Left ventricle myocardium superior (tissue), 1 donor: ENCODE results near the gene TUBB4B. TPM values are rescaled to one million over a fixed set of nuclear protein-coding genes. Genes with fewer than 3 reads are reported as not detected.

Source experiments
- ATAC-seq: fragments of 200-7000 bp; cut with Tn5 transposase; one replicate; pipeline ENCODE4 v1.9.1; 2020; ENCODE audit warnings: mild to moderate bottlenecking, moderate library complexity
- DNase-seq: peaks from one replicate; pipeline ENCODE4 v3.0.0-alpha.2; 2020
- intact Hi-C: fragments of 100-400 bp; cut with micrococcal nuclease; formaldehyde crosslinking; loops from one replicate; pipeline ENCODE4 v1.11.0; 2022
- long read RNA-seq: library from polyadenylated mRNA; unstranded; transcript quantifications from one replicate; pipeline ENCODE4 v2.0.0, GENCODE V29; 2021
- total RNA-seq: library from RNA; stranded (reverse); fragmentation: NEBNext Ultra II Directional; extraction: Animal tissue kit (Norgen Biotek cat#: 25700); gene quantifications from one replicate; pipeline ENCODE4 v1.2.1, GENCODE V29; 2021
- donor health status: DM: no; HTN: yes; CAD: no; lungs with severe emphysema.

Gene TUBB4B
- 439 TPM for total RNA-seq
- long read RNA-seq, transcript TUBB4B-201 (4 exons, 1,637 nt): major isoform, 389 of 833 reads
- long read RNA-seq, partial matches to known transcripts: 20 of 833 reads
- long read RNA-seq, other reads (novel, unspliced or antisense): 422 of 833 reads

GRCh38 chr9:137240841-137241489 lies at the start of gene TUBB4B:
TUBB4B (plus strand) TSS chr9:137241287; CDS start chr9:137241361, 74 bp downstream.
- DNase-seq: peak; percentile 100
- ATAC-seq: peak; percentile 88
- intact Hi-C loops: no loop called here

GRCh38 chr9:137191691-137192447 lies 49.2 kb upstream of the TUBB4B start:
- no peak for ATAC-seq
- intact Hi-C loops: no loop called here
- DNase-seq: no peak

- no peak for DNase-seq
- intact Hi-C loops: no loop called here
- no peak for ATAC-seq
Measured at GRCh38 chr9:137192448-137192780, 48.7 kb upstream of the TUBB4B start.

GRCh38 chr9:137192859-137193258 lies 48.2 kb upstream of the TUBB4B start:
- intact Hi-C loops: no loop called here
- no peak for DNase-seq
- no peak for ATAC-seq

GRCh38 chr9:137193771-137194170 lies 47.3 kb upstream of the TUBB4B start:
- ATAC-seq (no peak), DNase-seq (no peak)
- intact Hi-C loops: no loop called here

- intact Hi-C loops: no loop called here
- DNase-seq (peak; percentile 93), ATAC-seq (peak; percentile 83)
Measured at GRCh38 chr9:137194388-137194787, 46.7 kb upstream of the TUBB4B start.

- DNase-seq (no peak), ATAC-seq (no peak)
- intact Hi-C loops: no loop called here
Measured at GRCh38 chr9:137194909-137195308, 46.2 kb upstream of the TUBB4B start.

- ATAC-seq: peak; percentile 5
- DNase-seq: no peak
- intact Hi-C loops: no loop called here
Measured at GRCh38 chr9:137195525-137196220, 45.4 kb upstream of the TUBB4B start.

- intact Hi-C loops: no loop called here
- ATAC-seq: no peak
- DNase-seq: no peak
Measured at GRCh38 chr9:137198051-137198901, 42.8 kb upstream of the TUBB4B start.

GRCh38 chr9:137198902-137199283 lies 42.2 kb upstream of the TUBB4B start:
- no peak for DNase-seq
- ATAC-seq: no peak
- intact Hi-C loops: no loop called here

- intact Hi-C loops: no loop called here
- DNase-seq (no peak), ATAC-seq (no peak)
Measured at GRCh38 chr9:137199411-137200121, 41.5 kb upstream of the TUBB4B start.

- ATAC-seq (peak; percentile 96), DNase-seq (peak; percentile 100)
- intact Hi-C loops: no loop called here
Measured at GRCh38 chr9:137200311-137201204, 40.5 kb upstream of the TUBB4B start, which contains the start of gene TPRN. TPRN (minus strand) TSS chr9:137200741; CDS start chr9:137200711, 30 bp downstream.

- ATAC-seq (no peak), DNase-seq (no peak)
- intact Hi-C loops: no loop called here
Measured at GRCh38 chr9:137201205-137201868, 39.8 kb upstream of the TUBB4B start.

- intact Hi-C loops: no loop called here
- no peak for ATAC-seq
- no peak for DNase-seq
Measured at GRCh38 chr9:137202966-137203365, 38.1 kb upstream of the TUBB4B start.

- DNase-seq: no peak
- no peak for ATAC-seq
- intact Hi-C loops: no loop called here
Measured at GRCh38 chr9:137204731-137205125, 36.4 kb upstream of the TUBB4B start.

GRCh38 chr9:137205126-137206069 lies 35.7 kb upstream of the TUBB4B start, which contains the start of the genes NDOR1 and TMEM203:
NDOR1 (plus strand) TSS chr9:137205700; CDS start chr9:137205778, 78 bp downstream.
TMEM203 (minus strand) TSS chr9:137205648; CDS start chr9:137205414, 234 bp downstream.
- ATAC-seq: peak; percentile 56

More at GRCh38 chr9:137205126-137206069, 35.7 kb upstream of the TUBB4B start, which contains the start of the genes NDOR1 and TMEM203:
- DNase-seq: peak; percentile 95
- intact Hi-C loops: no loop called here
